Loucy (cell line): ENCODE measurements around the gene COL5A3.

Source experiments
- H2AFZ ChIP-seq: fragments of 200-600 bp; sonication (generic); 2 replicates; pipeline ENCODE4 v1.6.0; 2016; ENCODE audit warnings: antibody characterized with exemption, mild to moderate bottlenecking, low read length, moderate library complexity
- H3F3A ChIP-seq: fragments of 200-600 bp; 2 replicates; pipeline ENCODE4 v1.6.0; 2016; ENCODE audit warnings: antibody characterized with exemption, low read depth, mild to moderate bottlenecking
- H3K27me3 ChIP-seq: fragments of 200-600 bp; sonication (generic); 2 replicates; pipeline ENCODE4 v1.6.1; 2014; ENCODE audit warnings: low read length, mild to moderate bottlenecking; ENCODE audit not compliant: insufficient read depth, poor library complexity, severe bottlenecking
- H3K36me3 ChIP-seq: fragments of 200-600 bp; sonication (generic); 2 replicates; pipeline ENCODE4 v1.6.1; 2016; ENCODE audit warnings: low read length; ENCODE audit not compliant: insufficient read depth
- H3K4me1 ChIP-seq: fragments of 200-600 bp; sonication (generic); 2 replicates; pipeline ENCODE4 v1.5.1; 2014; ENCODE audit warnings: low read length, mild to moderate bottlenecking; ENCODE audit not compliant: insufficient read depth, poor library complexity, severe bottlenecking
- H3K4me2 ChIP-seq: fragments of 200-600 bp; sonication (generic); 2 replicates; pipeline ENCODE4 v1.6.0; 2014; ENCODE audit warnings: antibody characterized with exemption, low read length, low read depth, mild to moderate bottlenecking; ENCODE audit not compliant: poor library complexity, severe bottlenecking
- H3K4me3 ChIP-seq: fragments of 200-600 bp; sonication (generic); 2 replicates; pipeline ENCODE4 v1.5.1; 2014; ENCODE audit warnings: low read length, mild to moderate bottlenecking, mixed read lengths; ENCODE audit not compliant: poor library complexity, severe bottlenecking
- H3K79me2 ChIP-seq: fragments of 200-600 bp; sonication (generic); 2 replicates; pipeline ENCODE4 v1.6.1; 2014; ENCODE audit warnings: low read length; ENCODE audit not compliant: insufficient read depth
- H3K9ac ChIP-seq: fragments of 200-600 bp; sonication (generic); 2 replicates; pipeline ENCODE4 v1.6.0; 2014; ENCODE audit warnings: mild to moderate bottlenecking, low read depth, low read length, moderate library complexity; ENCODE audit not compliant: poor library complexity, severe bottlenecking
- H3K9me2 ChIP-seq: fragments of 200-600 bp; sonication (generic); replicated peaks from 2 replicates; pipeline ENCODE4 v1.6.1; 2016; ENCODE audit warnings: low read depth, low read length, mixed read lengths
- H3K9me3 ChIP-seq: fragments of 200-600 bp; sonication (generic); 2 replicates; pipeline ENCODE4 v1.6.1; 2014; ENCODE audit warnings: mild to moderate bottlenecking, antibody characterized with exemption, low read length, low read depth; ENCODE audit not compliant: insufficient read depth
- H4K20me1 ChIP-seq: fragments of 200-600 bp; sonication (generic); 2 replicates; pipeline ENCODE4 v1.6.0; 2014; ENCODE audit warnings: antibody characterized with exemption, low read length, mild to moderate bottlenecking; ENCODE audit not compliant: insufficient read depth, poor library complexity, severe bottlenecking
- CTCF ChIP-seq: fragments of 200-600 bp; sonication (generic); conservative IDR thresholded peaks from 2 replicates; pipeline ENCODE4 v1.5.1; 2014; ENCODE audit warnings: mild to moderate bottlenecking, antibody characterized with exemption, low read length
- EZH2phosphoT487 ChIP-seq: fragments of 200-600 bp; IDR thresholded peaks from 2 replicates; pipeline ENCODE4 v1.6.1; 2018; ENCODE audit warnings: antibody characterized with exemption, mild to moderate bottlenecking, moderate library complexity, borderline replicate concordance

COL5A3 gene

GRCh38 chr19:10010939-10011338, 635 bp upstream of the COL5A3 start:
- no peak overlapping the region for H3K9ac ChIP-seq
- no peaks in the 10 kb centered on the region for H3K27me3 ChIP-seq
- no peaks in the 10 kb centered on the region for H4K20me1 ChIP-seq
- H3K9me3 ChIP-seq, result no peaks in the 10 kb centered on the region
- H3K4me3 ChIP-seq, result no peak overlapping the region
- H3K9me2 ChIP-seq, result no peaks in the 10 kb centered on the region
- no peaks in the 10 kb centered on the region for H3K79me2 ChIP-seq
- no peaks in the 10 kb centered on the region for H3K4me1 ChIP-seq
- TF ChIP-seq CTCF (no peak), EZH2phosphoT487 (no peak)
- no peaks in the 10 kb centered on the region for H3K36me3 ChIP-seq
- no peak overlapping the region for H2AFZ ChIP-seq
- H3K4me2 ChIP-seq, result no peak overlapping the region
- H3F3A ChIP-seq, result no peaks in the 10 kb centered on the region

- TF ChIP-seq EZH2phosphoT487 (no peak), CTCF (no peak)
- H3K4me2 ChIP-seq, result no peak overlapping the region
- no peak overlapping the region for H2AFZ ChIP-seq
- no peaks in the 10 kb centered on the region for H4K20me1 ChIP-seq
- no peaks in the 10 kb centered on the region for H3F3A ChIP-seq
- no peaks in the 10 kb centered on the region for H3K36me3 ChIP-seq
- H3K9me2 ChIP-seq, result no peaks in the 10 kb centered on the region
- no peak overlapping the region for H3K4me3 ChIP-seq
- no peaks in the 10 kb centered on the region for H3K9me3 ChIP-seq
- H3K4me1 ChIP-seq, result no peaks in the 10 kb centered on the region
- no peaks in the 10 kb centered on the region for H3K79me2 ChIP-seq
- no peak overlapping the region for H3K9ac ChIP-seq
- no peaks in the 10 kb centered on the region for H3K27me3 ChIP-seq
Measured at GRCh38 chr19:10009714-10010224, 535 bp downstream of the COL5A3 start.

- Histone ChIP-seq H3K9me2 (no peaks in the 10 kb centered on the region), H3K79me2 (no peaks in the 10 kb centered on the region), H3K9me3 (no peaks in the 10 kb centered on the region), H3K4me3 (no peak overlapping the region), H3K4me1 (peaks cover 2% of the 10 kb centered on the region), H3K4me2 (no peak overlapping the region), H2AFZ (no peak overlapping the region), H3K36me3 (no peaks in the 10 kb centered on the region), H3K9ac (no peak overlapping the region), H3F3A (no peaks in the 10 kb centered on the region), H3K27me3 (no peaks in the 10 kb centered on the region), H4K20me1 (no peaks in the 10 kb centered on the region)
- TF ChIP-seq CTCF (no peak), EZH2phosphoT487 (no peak)
Measured at GRCh38 chr19:10008184-10008765, 2.0 kb downstream of the COL5A3 start.
